IPS-18a (cell line): ENCODE data around the gene LINC01488.

Source experiments
- H3K27ac ChIP-seq: one replicate; pipeline ENCODE4 v1.5.1; 2013; ENCODE audit warnings: low read length
- H3K27me3 ChIP-seq: one replicate; pipeline ENCODE4 v1.6.1; 2013; ENCODE audit warnings: mild to moderate bottlenecking, low read length; ENCODE audit not compliant: control insufficient read depth, insufficient read depth
- H3K36me3 ChIP-seq: one replicate; pipeline ENCODE4 v1.6.1; 2013; ENCODE audit warnings: low read depth, low read length; ENCODE audit not compliant: control insufficient read depth
- H3K4me1 ChIP-seq: one replicate; pipeline ENCODE4 v1.6.1; 2013; ENCODE audit warnings: low read depth, low read length; ENCODE audit not compliant: control insufficient read depth
- H3K4me3 ChIP-seq: one replicate; pipeline ENCODE4 v1.5.1; 2013; ENCODE audit warnings: low read length
- H3K9ac ChIP-seq: one replicate; pipeline ENCODE4 v1.6.1; 2013; ENCODE audit warnings: mild to moderate bottlenecking, low read length, moderate library complexity
- H3K9me3 ChIP-seq: one replicate; pipeline ENCODE4 v1.6.1; 2013; ENCODE audit warnings: low read depth, low read length; ENCODE audit not compliant: control insufficient read depth

The LINC01488 gene

GRCh38 chr11:69481393-69481844 lies at the start of gene LINC01488:
TSS of gene LINC01488 (plus strand) at chr11:69481663.
- Histone ChIP-seq H3K9ac (no peak within 1 kb of the TSS), H3K4me3 (no peak within 1 kb of the TSS), H3K4me1 (peaks cover 20% of the 10 kb centered on the region), H3K27ac (no peak within 1 kb of the TSS), H3K36me3 (no peaks in the 10 kb centered on the region), H3K27me3 (peaks cover 15% of the 10 kb centered on the region), H3K9me3 (no peaks in the 10 kb centered on the region)

- Histone ChIP-seq H3K27me3 (no peaks in the 10 kb centered on the region), H3K9ac (no peak overlapping the region), H3K4me1 (peaks cover 22% of the 10 kb centered on the region), H3K36me3 (no peaks in the 10 kb centered on the region), H3K4me3 (no peak overlapping the region), H3K9me3 (no peaks in the 10 kb centered on the region), H3K27ac (no peak overlapping the region)
Measured at GRCh38 chr11:69431893-69432738, 49.3 kb upstream of the LINC01488 start.

GRCh38 chr11:69433741-69434140 lies 47.7 kb upstream of the LINC01488 start:
- H3K4me1 ChIP-seq = peaks cover 22% of the 10 kb centered on the region
- H3K9me3 ChIP-seq = no peaks in the 10 kb centered on the region
- no peak overlapping the region for H3K4me3 ChIP-seq
- no peak overlapping the region for H3K9ac ChIP-seq
- no peaks in the 10 kb centered on the region for H3K27me3 ChIP-seq
- no peak overlapping the region for H3K27ac ChIP-seq
- H3K36me3 ChIP-seq = no peaks in the 10 kb centered on the region

GRCh38 chr11:69434471-69434931 lies 47.0 kb upstream of the LINC01488 start:
- peaks cover 30% of the 10 kb centered on the region for H3K4me1 ChIP-seq
- H3K9ac ChIP-seq = no peak overlapping the region
- no peaks in the 10 kb centered on the region for H3K36me3 ChIP-seq
- H3K27ac ChIP-seq = no peak overlapping the region
- H3K27me3 ChIP-seq = no peaks in the 10 kb centered on the region
- no peak overlapping the region for H3K4me3 ChIP-seq
- H3K9me3 ChIP-seq = no peaks in the 10 kb centered on the region

- Histone ChIP-seq H3K9ac (no peak overlapping the region), H3K27me3 (no peaks in the 10 kb centered on the region), H3K4me1 (peaks cover 30% of the 10 kb centered on the region), H3K27ac (no peak overlapping the region), H3K36me3 (no peaks in the 10 kb centered on the region), H3K4me3 (no peak overlapping the region), H3K9me3 (no peaks in the 10 kb centered on the region)
Measured at GRCh38 chr11:69435161-69435986, 46.1 kb upstream of the LINC01488 start.

- H3K4me1 ChIP-seq = peaks cover 30% of the 10 kb centered on the region
Measured at GRCh38 chr11:69436041-69436982, 45.2 kb upstream of the LINC01488 start.

GRCh38 chr11:69437001-69437875 lies 44.2 kb upstream of the LINC01488 start:
- Histone ChIP-seq H3K9ac (no peak overlapping the region), H3K27ac (no peak overlapping the region), H3K4me3 (no peak overlapping the region), H3K27me3 (no peaks in the 10 kb centered on the region), H3K36me3 (no peaks in the 10 kb centered on the region), H3K9me3 (no peaks in the 10 kb centered on the region), H3K4me1 (peaks cover 30% of the 10 kb centered on the region)

More at GRCh38 chr11:69436041-69436982, 45.2 kb upstream of the LINC01488 start:
- H3K36me3 ChIP-seq = no peaks in the 10 kb centered on the region
- no peak overlapping the region for H3K27ac ChIP-seq
- no peaks in the 10 kb centered on the region for H3K9me3 ChIP-seq
- no peaks in the 10 kb centered on the region for H3K27me3 ChIP-seq
- no peak overlapping the region for H3K9ac ChIP-seq
- H3K4me3 ChIP-seq = no peak overlapping the region

- Histone ChIP-seq H3K27me3 (no peaks in the 10 kb centered on the region), H3K27ac (no peak overlapping the region), H3K4me1 (peaks cover 36% of the 10 kb centered on the region), H3K9me3 (no peaks in the 10 kb centered on the region), H3K4me3 (no peak overlapping the region), H3K36me3 (no peaks in the 10 kb centered on the region), H3K9ac (no peak overlapping the region)
Measured at GRCh38 chr11:69437876-69438205, 43.6 kb upstream of the LINC01488 start.

GRCh38 chr11:69438286-69438920 lies 43.1 kb upstream of the LINC01488 start:
- H3K4me1 ChIP-seq = peaks cover 39% of the 10 kb centered on the region
- H3K9me3 ChIP-seq = no peaks in the 10 kb centered on the region
- H3K9ac ChIP-seq = no peak overlapping the region

GRCh38 chr11:69439127-69439526 lies 42.3 kb upstream of the LINC01488 start:
- Histone ChIP-seq H3K9ac (no peak overlapping the region), H3K4me1 (peaks cover 45% of the 10 kb centered on the region), H3K27me3 (no peaks in the 10 kb centered on the region), H3K27ac (no peak overlapping the region), H3K36me3 (no peaks in the 10 kb centered on the region), H3K4me3 (no peak overlapping the region), H3K9me3 (no peaks in the 10 kb centered on the region)

More at GRCh38 chr11:69438286-69438920, 43.1 kb upstream of the LINC01488 start:
- H3K27me3 ChIP-seq = no peaks in the 10 kb centered on the region
- H3K36me3 ChIP-seq = no peaks in the 10 kb centered on the region
- no peak overlapping the region for H3K27ac ChIP-seq
- no peak overlapping the region for H3K4me3 ChIP-seq
